ENCODE measurements around the gene ERBB4.

DNA sequence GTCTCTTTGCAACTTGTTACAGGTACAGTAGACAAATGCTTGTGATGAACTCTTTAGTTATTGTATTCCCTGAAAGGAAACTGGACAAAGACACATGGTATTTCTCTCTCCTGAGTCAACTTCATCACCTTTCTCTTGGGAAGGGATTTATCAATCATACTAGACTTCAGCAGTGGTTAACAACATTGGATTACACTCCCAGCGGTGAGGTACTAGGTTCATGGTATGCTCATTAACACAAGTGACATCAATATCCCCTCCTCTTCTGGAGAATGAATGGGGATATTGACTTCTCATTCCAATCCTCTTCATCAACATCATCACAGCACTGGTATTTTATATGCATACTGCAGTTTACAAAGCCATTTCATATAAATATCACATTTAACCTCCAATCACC, 574.6 kb downstream of the ERBB4 start:
- TF ChIP-seq NR3C1 (IDR thresholded peaks at IDR 0.05): no peak
- no peak for TF ChIP-seq GATA3 (IDR thresholded peaks at IDR 0.05; ENCODE audit: borderline replicate concordance)
- TF ChIP-seq, protein P1, sequence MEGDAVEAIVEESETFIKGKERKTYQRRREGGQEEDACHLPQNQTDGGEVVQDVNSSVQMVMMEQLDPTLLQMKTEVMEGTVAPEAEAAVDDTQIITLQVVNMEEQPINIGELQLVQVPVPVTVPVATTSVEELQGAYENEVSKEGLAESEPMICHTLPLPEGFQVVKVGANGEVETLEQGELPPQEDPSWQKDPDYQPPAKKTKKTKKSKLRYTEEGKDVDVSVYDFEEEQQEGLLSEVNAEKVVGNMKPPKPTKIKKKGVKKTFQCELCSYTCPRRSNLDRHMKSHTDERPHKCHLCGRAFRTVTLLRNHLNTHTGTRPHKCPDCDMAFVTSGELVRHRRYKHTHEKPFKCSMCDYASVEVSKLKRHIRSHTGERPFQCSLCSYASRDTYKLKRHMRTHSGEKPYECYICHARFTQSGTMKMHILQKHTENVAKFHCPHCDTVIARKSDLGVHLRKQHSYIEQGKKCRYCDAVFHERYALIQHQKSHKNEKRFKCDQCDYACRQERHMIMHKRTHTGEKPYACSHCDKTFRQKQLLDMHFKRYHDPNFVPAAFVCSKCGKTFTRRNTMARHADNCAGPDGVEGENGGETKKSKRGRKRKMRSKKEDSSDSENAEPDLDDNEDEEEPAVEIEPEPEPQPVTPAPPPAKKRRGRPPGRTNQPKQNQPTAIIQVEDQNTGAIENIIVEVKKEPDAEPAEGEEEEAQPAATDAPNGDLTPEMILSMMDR (IDR thresholded peaks at IDR 0.05): no peak
- TF ChIP-seq KDM5A (IDR thresholded peaks at IDR 0.05): no peak
- TF ChIP-seq CHD4 (IDR thresholded peaks at IDR 0.05; ENCODE audit: borderline replicate concordance): no peak
- TF ChIP-seq, protein P2, sequence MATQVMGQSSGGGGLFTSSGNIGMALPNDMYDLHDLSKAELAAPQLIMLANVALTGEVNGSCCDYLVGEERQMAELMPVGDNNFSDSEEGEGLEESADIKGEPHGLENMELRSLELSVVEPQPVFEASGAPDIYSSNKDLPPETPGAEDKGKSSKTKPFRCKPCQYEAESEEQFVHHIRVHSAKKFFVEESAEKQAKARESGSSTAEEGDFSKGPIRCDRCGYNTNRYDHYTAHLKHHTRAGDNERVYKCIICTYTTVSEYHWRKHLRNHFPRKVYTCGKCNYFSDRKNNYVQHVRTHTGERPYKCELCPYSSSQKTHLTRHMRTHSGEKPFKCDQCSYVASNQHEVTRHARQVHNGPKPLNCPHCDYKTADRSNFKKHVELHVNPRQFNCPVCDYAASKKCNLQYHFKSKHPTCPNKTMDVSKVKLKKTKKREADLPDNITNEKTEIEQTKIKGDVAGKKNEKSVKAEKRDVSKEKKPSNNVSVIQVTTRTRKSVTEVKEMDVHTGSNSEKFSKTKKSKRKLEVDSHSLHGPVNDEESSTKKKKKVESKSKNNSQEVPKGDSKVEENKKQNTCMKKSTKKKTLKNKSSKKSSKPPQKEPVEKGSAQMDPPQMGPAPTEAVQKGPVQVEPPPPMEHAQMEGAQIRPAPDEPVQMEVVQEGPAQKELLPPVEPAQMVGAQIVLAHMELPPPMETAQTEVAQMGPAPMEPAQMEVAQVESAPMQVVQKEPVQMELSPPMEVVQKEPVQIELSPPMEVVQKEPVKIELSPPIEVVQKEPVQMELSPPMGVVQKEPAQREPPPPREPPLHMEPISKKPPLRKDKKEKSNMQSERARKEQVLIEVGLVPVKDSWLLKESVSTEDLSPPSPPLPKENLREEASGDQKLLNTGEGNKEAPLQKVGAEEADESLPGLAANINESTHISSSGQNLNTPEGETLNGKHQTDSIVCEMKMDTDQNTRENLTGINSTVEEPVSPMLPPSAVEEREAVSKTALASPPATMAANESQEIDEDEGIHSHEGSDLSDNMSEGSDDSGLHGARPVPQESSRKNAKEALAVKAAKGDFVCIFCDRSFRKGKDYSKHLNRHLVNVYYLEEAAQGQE (IDR thresholded peaks at IDR 0.05): no peak
- TF ChIP-seq FOSL2 (IDR thresholded peaks at IDR 0.05): no peak
- no peak for TF ChIP-seq FOSL2 (CRISPR knock-in tag; IDR thresholded peaks at IDR 0.05)
- no peak for TF ChIP-seq MYC (IDR thresholded peaks at IDR 0.05; ENCODE audit: borderline replicate concordance, low read length)
- no peak for TF ChIP-seq POLR2A (IDR thresholded peaks at IDR 0.05; ENCODE audit: low read length)
- TF ChIP-seq MAFK (IDR thresholded peaks at IDR 0.05; ENCODE audit: partially characterized antibody): no peak
- no peak for TF ChIP-seq SMC3 (IDR thresholded peaks at IDR 0.05)
